ENCODE data around the gene CCDC3.
"Not testable (repeated sequence)": the region's sequence is repeated elsewhere in the genome, so short reads cannot be mapped to it uniquely, and the experiment has no call there.

The CCDC3 gene

DNA sequence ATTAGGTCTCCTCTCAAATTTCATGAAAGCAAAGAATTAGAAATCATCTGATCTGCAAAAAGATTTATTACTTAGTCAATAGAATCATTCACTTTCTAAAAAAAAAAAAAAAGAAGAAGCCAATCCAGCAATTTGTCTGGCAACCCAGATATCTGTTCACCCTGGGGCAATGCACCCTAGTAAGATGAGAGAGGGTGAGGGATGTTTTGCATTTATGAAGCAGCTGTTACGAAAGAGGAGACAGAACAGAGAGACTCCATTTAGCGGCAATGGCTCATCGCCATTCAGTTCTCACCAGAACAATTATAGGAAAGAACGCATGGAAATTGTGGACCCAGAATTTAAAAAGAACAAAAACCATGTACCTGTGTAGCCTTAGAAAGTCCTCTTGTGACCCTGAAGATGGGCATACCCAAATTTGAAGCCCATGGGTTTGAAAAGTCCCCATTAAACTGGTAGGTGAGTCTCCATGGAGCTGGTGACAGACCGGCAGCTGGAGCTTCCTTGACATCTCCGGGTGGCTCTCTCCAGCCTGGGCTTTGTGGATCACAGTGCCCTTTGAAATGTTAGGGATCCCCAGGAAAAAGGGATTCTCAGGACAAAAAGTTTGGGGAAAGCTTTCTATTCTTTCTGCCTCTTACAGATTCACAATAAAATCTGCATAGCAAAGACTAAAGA lies 45.5 kb upstream of the CCDC3 start:
- no peak overlapping the region for H3K4me3 ChIP-seq (ENCODE audit: low read depth, low read length)
- TF ChIP-seq, protein P1, sequence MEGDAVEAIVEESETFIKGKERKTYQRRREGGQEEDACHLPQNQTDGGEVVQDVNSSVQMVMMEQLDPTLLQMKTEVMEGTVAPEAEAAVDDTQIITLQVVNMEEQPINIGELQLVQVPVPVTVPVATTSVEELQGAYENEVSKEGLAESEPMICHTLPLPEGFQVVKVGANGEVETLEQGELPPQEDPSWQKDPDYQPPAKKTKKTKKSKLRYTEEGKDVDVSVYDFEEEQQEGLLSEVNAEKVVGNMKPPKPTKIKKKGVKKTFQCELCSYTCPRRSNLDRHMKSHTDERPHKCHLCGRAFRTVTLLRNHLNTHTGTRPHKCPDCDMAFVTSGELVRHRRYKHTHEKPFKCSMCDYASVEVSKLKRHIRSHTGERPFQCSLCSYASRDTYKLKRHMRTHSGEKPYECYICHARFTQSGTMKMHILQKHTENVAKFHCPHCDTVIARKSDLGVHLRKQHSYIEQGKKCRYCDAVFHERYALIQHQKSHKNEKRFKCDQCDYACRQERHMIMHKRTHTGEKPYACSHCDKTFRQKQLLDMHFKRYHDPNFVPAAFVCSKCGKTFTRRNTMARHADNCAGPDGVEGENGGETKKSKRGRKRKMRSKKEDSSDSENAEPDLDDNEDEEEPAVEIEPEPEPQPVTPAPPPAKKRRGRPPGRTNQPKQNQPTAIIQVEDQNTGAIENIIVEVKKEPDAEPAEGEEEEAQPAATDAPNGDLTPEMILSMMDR (IDR thresholded peaks at IDR 0.05; ENCODE audit: low read depth, low read length, missing control alignments), result no peak
- in situ Hi-C loops (cut with HindIII; ENCODE audit: low sequenced_read_pairs), result no loop called here
- DNase-seq (ENCODE audit: low read depth), result no peak

DNA sequence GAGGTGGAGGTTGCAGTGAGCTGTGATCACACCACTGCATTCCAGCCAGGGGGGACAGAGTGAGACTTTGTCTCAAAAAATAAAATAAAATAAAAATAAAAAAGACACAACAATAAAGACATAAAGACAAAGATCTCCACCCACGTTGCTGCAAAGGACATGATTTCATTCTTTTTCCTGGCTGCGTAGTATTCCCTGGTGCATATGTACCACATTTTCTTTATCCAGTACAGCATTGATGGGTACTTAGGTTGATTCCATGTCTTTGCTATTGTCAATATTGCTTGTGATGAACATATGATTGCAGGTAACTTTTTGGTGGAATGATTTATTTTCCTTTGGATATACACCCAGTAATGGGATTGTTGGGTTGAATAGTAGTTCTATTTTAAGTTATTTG lies 42.0 kb upstream of the CCDC3 start:
- no peak overlapping the region for H3K4me3 ChIP-seq (ENCODE audit: low read depth, low read length)
- in situ Hi-C loops (cut with HindIII; ENCODE audit: low sequenced_read_pairs), result no loop called here
- TF ChIP-seq, protein P1 (IDR thresholded peaks at IDR 0.05; ENCODE audit: low read depth, low read length, missing control alignments), result no peak
- no peak for DNase-seq (ENCODE audit: low read depth)

DNA sequence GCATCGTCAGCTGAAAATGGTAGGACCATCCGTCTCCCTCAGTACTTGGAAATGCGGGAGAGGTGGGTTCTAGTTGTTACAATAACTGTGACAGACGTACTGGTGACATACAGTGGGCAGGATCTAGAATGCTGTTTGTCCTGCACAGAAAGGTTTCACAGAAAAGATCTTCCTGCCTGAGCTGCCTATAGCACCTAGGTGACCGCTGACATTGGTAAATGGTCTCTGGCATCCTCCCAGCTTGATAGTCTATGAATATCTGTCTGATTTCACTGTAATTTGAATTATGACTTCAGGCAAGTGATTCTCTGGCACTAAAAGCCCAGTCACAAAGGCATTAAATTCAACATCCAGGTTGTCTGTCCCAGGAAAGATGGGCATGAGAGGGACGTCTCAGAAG lies 38.2 kb upstream of the CCDC3 start:
- in situ Hi-C loops (cut with HindIII; ENCODE audit: low sequenced_read_pairs), result no loop called here
- DNase-seq (ENCODE audit: low read depth), result no peak
- H3K4me3 ChIP-seq (ENCODE audit: low read depth, low read length), result no peak overlapping the region
- TF ChIP-seq, protein P1 (IDR thresholded peaks at IDR 0.05; ENCODE audit: low read depth, low read length, missing control alignments), result no peak

DNA sequence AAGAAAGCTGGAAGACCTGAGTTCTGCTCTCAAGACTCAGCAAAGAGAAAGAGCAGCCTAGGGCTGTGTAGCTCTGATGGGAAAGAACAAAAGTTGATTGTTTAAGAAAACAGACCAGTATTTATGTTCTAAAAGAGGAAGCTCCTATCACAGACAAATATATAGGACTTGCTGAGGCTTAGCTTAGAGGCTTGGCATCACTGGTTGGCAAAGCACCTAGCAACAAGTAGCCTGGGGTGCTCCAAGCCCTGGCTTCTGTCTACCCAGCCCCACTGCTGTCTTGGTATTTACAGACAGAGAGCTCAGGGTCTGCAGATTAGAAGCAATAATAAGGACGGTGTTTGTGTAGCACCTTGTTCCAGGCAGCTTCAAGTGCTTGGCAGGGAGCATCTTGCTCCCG lies 36.9 kb upstream of the CCDC3 start:
- in situ Hi-C loops (cut with HindIII; ENCODE audit: low sequenced_read_pairs), result no loop called here
- DNase-seq (ENCODE audit: low read depth), result no peak
- TF ChIP-seq, protein P1 (IDR thresholded peaks at IDR 0.05; ENCODE audit: low read depth, low read length, missing control alignments), result no peak
- H3K4me3 ChIP-seq (ENCODE audit: low read depth, low read length), result no peak overlapping the region

DNA sequence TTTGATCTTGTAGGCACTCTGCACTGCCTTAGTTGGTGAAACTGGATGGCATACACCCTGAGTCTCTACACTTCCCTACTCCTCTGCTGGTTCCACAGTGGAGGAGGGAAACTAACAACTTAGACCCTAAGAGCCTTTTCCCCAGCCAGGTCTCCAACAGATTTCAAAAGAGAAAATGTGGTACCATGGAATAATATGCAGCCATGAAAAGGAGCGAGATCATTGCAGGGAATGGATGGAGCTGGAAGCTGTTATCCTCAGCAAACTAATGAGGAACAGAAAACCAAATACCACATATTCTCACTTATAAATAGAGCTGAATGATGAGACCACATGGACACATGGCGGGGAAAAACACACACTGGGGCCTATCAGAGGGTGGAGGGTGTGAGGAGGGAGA lies 36.3 kb upstream of the CCDC3 start:
- TF ChIP-seq, protein P1 (IDR thresholded peaks at IDR 0.05; ENCODE audit: low read depth, low read length, missing control alignments), result no peak
- in situ Hi-C loops (cut with HindIII; ENCODE audit: low sequenced_read_pairs), result no loop called here
- no peak for DNase-seq (ENCODE audit: low read depth)
- H3K4me3 ChIP-seq (ENCODE audit: low read depth, low read length), result no peak overlapping the region

DNA sequence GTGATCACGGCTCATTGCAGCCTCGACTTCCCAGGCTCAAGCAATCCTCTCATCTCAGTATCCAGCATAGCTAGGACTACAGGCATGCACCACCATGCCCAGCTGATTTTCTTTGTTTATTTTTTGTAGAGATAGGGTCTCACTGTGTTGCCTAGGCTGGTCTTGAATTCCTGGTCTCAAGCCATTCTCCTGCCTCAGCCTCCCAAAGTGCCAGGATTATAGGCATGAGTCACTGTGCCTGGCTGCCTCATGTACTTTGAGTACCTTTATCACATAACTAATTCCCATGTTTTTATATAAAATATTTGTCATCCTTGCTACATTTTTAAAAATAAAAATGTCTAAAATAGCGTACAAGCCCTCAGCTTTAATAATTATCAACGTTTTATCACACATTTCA lies 35.3 kb upstream of the CCDC3 start:
- in situ Hi-C loops (cut with HindIII; ENCODE audit: low sequenced_read_pairs), result no loop called here
- TF ChIP-seq, protein P1 (IDR thresholded peaks at IDR 0.05; ENCODE audit: low read depth, low read length, missing control alignments), result no peak
- H3K4me3 ChIP-seq (ENCODE audit: low read depth, low read length), result no peak overlapping the region
- no peak for DNase-seq (ENCODE audit: low read depth)

DNA sequence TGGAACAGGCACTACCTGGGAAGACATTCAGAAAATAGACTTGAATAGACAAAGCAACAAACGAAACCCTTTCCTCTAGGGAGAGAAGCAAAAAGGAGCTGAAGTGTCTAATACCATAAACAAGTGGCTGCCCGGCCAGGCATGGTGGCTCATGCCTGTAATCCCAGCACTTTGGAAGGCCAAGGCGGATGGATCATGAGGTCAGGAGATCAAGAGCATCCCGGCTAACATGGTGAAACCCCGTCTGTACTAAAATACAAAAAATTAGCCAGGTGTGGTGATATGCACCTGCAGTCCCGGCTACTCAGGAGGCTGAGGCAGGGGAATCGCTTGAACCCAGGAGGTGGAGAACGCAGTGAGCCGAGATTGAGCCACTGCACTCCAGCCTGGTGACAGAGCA lies 34.2 kb upstream of the CCDC3 start:
- DNase-seq (ENCODE audit: low read depth); H3K4me3 ChIP-seq (ENCODE audit: low read depth, low read length); in situ Hi-C loops (cut with HindIII; ENCODE audit: low sequenced_read_pairs): not testable (repeated sequence)
